ENCODE data around the gene CDKN2B-AS1. TPM values are rescaled to one million over a fixed set of nuclear protein-coding genes. Genes with fewer than 3 reads are reported as not detected.

CDKN2B-AS1 gene
- total and polyA plus RNA-seq, 11 donors, result 0.38 to 0.80 (median 0.54) TPM; not detected in 6

- WGBS, 4 donors, result 88 to 93% (median 92%) methylated on average over 3 of the region's 3 CpGs
- intact Hi-C loops (cut with DNase I), result no loop called here
- TF ChIP-seq POLR2A (IDR thresholded peaks at IDR 0.05) (no peak), CTCF (IDR thresholded peaks at IDR 0.05) (no peak)
- Histone ChIP-seq H3K27ac (no peak overlapping the region), H3K36me3 (no peaks in the 10 kb centered on the region), H3K9me3 (no peaks in the 10 kb centered on the region), H3K4me3 (no peak overlapping the region), H3K27me3 (no peaks in the 10 kb centered on the region), H3K4me1 (peaks cover 0 to 10% (median 0%) of the 10 kb centered on the region in 12 donors)
- DNase-seq, result no peak
- ATAC-seq, result no peak
Measured at GRCh38 chr9:22146604-22147003, 152.0 kb downstream of the CDKN2B-AS1 start.

- Histone ChIP-seq H3K36me3 (no peaks in the 10 kb centered on the region), H3K27me3 (no peaks in the 10 kb centered on the region), H3K9me3 (no peaks in the 10 kb centered on the region), H3K4me3 (no peak overlapping the region), H3K27ac (no peak overlapping the region), H3K4me1 (peaks cover 0 to 7% (median 0%) of the 10 kb centered on the region in 12 donors)
- intact Hi-C loops (cut with DNase I), result no loop called here
- peak in 3 of 4 donors; percentile 45 to 73 (median 71) for ATAC-seq
- DNase-seq, result no peak
- TF ChIP-seq CTCF (IDR thresholded peaks at IDR 0.05) (no peak), POLR2A (IDR thresholded peaks at IDR 0.05) (no peak)
- WGBS, 4 donors, result 66 to 71% (median 67%) methylated on average over 8 of the region's 8 CpGs
Measured at GRCh38 chr9:22147813-22148527, 153.4 kb downstream of the CDKN2B-AS1 start.

GRCh38 chr9:22148528-22148875 is 153.9 kb downstream of the CDKN2B-AS1 start:
- Histone ChIP-seq H3K27ac (no peak overlapping the region), H3K9me3 (no peaks in the 10 kb centered on the region), H3K4me1 (peaks cover 0 to 7% (median 0%) of the 10 kb centered on the region in 12 donors), H3K27me3 (no peaks in the 10 kb centered on the region), H3K36me3 (no peaks in the 10 kb centered on the region), H3K4me3 (no peak overlapping the region)
- DNase-seq (no peak), ATAC-seq (no peak)
- intact Hi-C loops (cut with DNase I), result no loop called here
- TF ChIP-seq POLR2A (IDR thresholded peaks at IDR 0.05) (no peak), CTCF (IDR thresholded peaks at IDR 0.05) (no peak)

GRCh38 chr9:22148876-22149637 is 154.5 kb downstream of the CDKN2B-AS1 start:
- intact Hi-C loops (cut with DNase I), result no loop called here
- DNase-seq (no peak), ATAC-seq (no peak)
- Histone ChIP-seq H3K4me1 (peaks cover 0 to 7% (median 0%) of the 10 kb centered on the region in 12 donors), H3K9me3 (no peaks in the 10 kb centered on the region), H3K4me3 (no peak overlapping the region), H3K36me3 (no peaks in the 10 kb centered on the region), H3K27me3 (no peaks in the 10 kb centered on the region), H3K27ac (peak overlapping the region in 2 of 12 donors; percentile 4 to 18)
- no peak for TF ChIP-seq POLR2A (IDR thresholded peaks at IDR 0.05)
- TF ChIP-seq CTCF (IDR thresholded peaks at IDR 0.05), result no peak
